Right renal cortex interstitium (tissue), 3 donors: ENCODE results near the gene PCDHA7. TPM values are rescaled to one million over a fixed set of nuclear protein-coding genes. Genes with fewer than 3 reads are reported as not detected.

Experiments used
- polyA plus RNA-seq, 3 donors: library from polyadenylated mRNA; unstranded; fragments of 120-200 nt; gene quantifications; one replicate each; pipeline ENCODE4 v1.2.1, GENCODE V29; 2013; ENCODE audit not compliant: insufficient read length in 3 of 3

PCDHA7 gene
- polyA plus RNA-seq, 3 donors, result 0.20 to 0.47 (median 0.22) TPM

Other genes with a start within 250 kb of the PCDHA7 start
- gene CD14, start 201.1 kb upstream of the PCDHA7 start, polyA plus RNA-seq, result 1 to 10 TPM; 5.6 to 7.6 (median 7.5) TPM
- gene TMCO6, start 194.8 kb upstream of the PCDHA7 start, polyA plus RNA-seq, result 10 to 100 TPM; 15.4 to 16.9 (median 16.6) TPM
- gene NDUFA2, start 186.6 kb upstream of the PCDHA7 start, polyA plus RNA-seq, result 10 to 100 TPM; 66.7 to 84.4 (median 75.4) TPM
- gene IK, start 186.4 kb upstream of the PCDHA7 start, polyA plus RNA-seq, result 100 to 1,000 TPM; 180 to 194 (median 192) TPM
- gene WDR55, start 169.4 kb upstream of the PCDHA7 start, polyA plus RNA-seq, result 10 to 100 TPM; 12.8 to 13.7 (median 13.2) TPM
- not detected for gene DND1, start 160.7 kb upstream of the PCDHA7 start, polyA plus RNA-seq
- 10 to 100 TPM; 67.2 to 71.7 (median 71.1) TPM for gene HARS1, start 142.9 kb upstream of the PCDHA7 start, polyA plus RNA-seq
- gene HARS2, start 142.8 kb upstream of the PCDHA7 start, polyA plus RNA-seq, result 10 to 100 TPM; 43.1 to 47.5 (median 45.4) TPM
- 100 to 1,000 TPM; 147 to 162 (median 157) TPM for gene ZMAT2, start 133.8 kb upstream of the PCDHA7 start, polyA plus RNA-seq
- under 1 TPM in 2 of 3 donors, not detected in 1; 0.06 to 0.08 TPM for gene PCDHA1, start 48.1 kb upstream of the PCDHA7 start, polyA plus RNA-seq
- gene PCDHA2, start 39.4 kb upstream of the PCDHA7 start, polyA plus RNA-seq, result under 1 TPM; 0.23 to 0.40 (median 0.35) TPM
- gene PCDHA3, start 33.2 kb upstream of the PCDHA7 start, polyA plus RNA-seq, result under 1 TPM; 0.22 to 0.65 (median 0.45) TPM
- gene PCDHA4, start 27.2 kb upstream of the PCDHA7 start, polyA plus RNA-seq, result 1 to 10 TPM in 2 of 3 donors, under 1 TPM in 1; 0.86 to 1.3 (median 1.3) TPM
- under 1 TPM; 0.04 to 0.12 (median 0.08) TPM for gene PCDHA5, start 12.7 kb upstream of the PCDHA7 start, polyA plus RNA-seq
- gene PCDHA6, start 6.3 kb upstream of the PCDHA7 start, polyA plus RNA-seq, result under 1 TPM; 0.33 to 0.47 (median 0.44) TPM
- gene PCDHA8, start 6.9 kb downstream of the PCDHA7 start, polyA plus RNA-seq, result under 1 TPM in 2 of 3 donors, not detected in 1; 0.06 TPM
- gene PCDHA9, start 14.1 kb downstream of the PCDHA7 start, polyA plus RNA-seq, result under 1 TPM in 1 of 3 donors, not detected in 2; 0.03 TPM
- gene PCDHA10, start 21.6 kb downstream of the PCDHA7 start, polyA plus RNA-seq, result 1 to 10 TPM in 1 of 3 donors, under 1 TPM in 2; 0.51 to 2.1 (median 0.62) TPM
- gene PCDHA11, start 34.7 kb downstream of the PCDHA7 start, polyA plus RNA-seq, result under 1 TPM; 0.16 to 0.76 (median 0.19) TPM
- gene PCDHA12, start 41.0 kb downstream of the PCDHA7 start, polyA plus RNA-seq, result under 1 TPM; 0.06 to 0.14 (median 0.08) TPM
- under 1 TPM in 1 of 3 donors, not detected in 2; 0.08 TPM for gene PCDHA13, start 47.9 kb downstream of the PCDHA7 start, polyA plus RNA-seq
- under 1 TPM; 0.04 to 0.10 (median 0.04) TPM for gene PCDHAC1, start 92.0 kb downstream of the PCDHA7 start, polyA plus RNA-seq
- gene PCDHAC2, start 132.2 kb downstream of the PCDHA7 start, polyA plus RNA-seq, result under 1 TPM; 0.36 to 0.65 (median 0.61) TPM
- under 1 TPM; 0.06 to 0.08 (median 0.08) TPM for gene PCDHB1, start 217.1 kb downstream of the PCDHA7 start, polyA plus RNA-seq